NCI-H2107 (cell line): ENCODE results near the gene ATG4B.

ENCODE experiments used
- DNase-seq: peaks from one replicate; lab custom pipeline; 2025; lab: John Stamatoyannopoulos, UW

ATG4B gene

GRCh38 chr2:241690202-241690717, 52.8 kb downstream of the ATG4B start:
- DNase-seq: no peak

DNA sequence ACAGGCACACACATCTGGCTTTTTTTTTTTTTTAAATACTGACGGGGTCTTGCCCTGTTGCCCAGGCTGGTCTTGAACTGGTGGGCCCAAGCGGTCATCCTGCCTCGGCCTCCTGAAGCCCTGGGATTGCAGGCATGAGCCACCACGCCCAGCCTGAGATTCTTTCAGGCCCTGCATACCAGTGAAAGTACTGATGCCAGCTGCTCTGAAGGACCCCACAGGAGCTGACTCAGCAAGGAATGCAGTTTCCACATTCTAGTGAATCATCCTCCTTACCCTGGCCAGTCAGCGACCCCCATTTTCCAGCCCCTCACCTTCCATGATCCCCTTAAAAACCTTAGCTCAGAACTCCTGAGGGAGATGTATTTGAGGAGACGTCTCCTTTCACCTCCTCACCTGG, 55.0 kb downstream of the ATG4B start:
- DNase-seq: no peak

DNA sequence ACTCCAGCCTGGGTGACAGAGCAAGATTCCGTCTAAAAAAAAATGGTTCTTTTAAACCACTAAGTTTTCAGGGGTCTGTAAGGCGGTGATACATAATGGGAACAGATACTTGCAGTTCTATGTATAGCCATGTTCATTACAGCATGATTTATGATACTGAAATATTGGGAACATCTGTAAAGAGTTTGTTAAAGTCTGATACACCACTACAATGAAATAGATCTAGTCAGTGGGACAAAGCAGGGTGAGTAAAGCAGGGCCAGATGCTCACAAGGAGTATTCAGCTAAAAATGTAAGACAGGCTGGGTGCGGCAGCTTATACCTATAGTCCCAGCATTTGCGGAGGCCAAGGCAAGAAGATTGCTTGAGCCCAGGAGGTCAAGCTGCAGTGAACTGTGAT, 58.2 kb downstream of the ATG4B start:
- no peak for DNase-seq

- no peak for DNase-seq
Measured at GRCh38 chr2:241701149-241701398, 63.6 kb downstream of the ATG4B start.

DNA sequence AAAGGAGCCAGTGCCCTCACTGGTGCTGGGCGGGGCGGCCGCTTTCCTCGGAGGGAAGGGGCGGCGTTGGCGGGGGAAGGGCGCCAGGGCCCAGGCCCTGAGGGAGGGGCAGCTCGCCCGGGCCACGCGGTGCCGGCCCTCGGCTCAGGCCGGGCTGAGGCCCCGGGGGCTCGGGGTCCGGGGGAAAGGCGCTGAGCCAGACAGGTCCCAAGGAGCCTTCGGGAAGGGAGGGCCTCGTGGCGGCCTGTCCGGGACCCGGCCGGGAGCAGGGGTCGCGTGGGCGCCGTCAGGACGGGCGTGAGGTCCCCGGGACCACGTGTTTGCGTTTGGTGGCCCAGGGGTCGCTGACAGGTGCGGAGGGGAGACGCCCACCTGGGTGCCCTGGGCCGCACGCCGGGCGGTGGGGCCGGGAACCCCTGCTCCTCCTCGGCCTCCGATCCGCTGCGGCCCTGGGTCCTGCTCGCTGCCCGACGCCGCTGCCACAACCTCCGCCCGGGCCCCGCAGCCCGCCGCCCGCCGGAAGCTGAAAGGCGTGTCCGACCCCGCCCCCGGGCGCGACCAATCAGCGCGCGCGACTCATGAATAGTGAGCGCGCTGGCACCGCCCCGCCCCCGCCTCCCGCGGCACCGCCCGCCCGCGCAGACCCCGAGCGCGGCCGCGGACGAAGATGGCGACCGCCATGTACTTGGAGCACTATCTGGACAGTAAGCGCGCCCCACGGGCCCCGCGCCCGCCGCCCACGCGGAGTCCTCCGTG, 64.1 kb downstream of the ATG4B start, which contains the start of gene ING5:
Gene ING5 (plus strand): TSS at position 641 of the 756 bp plus-strand sequence. CDS start 27 bp downstream, at position 668.
- peak; percentile 85 for DNase-seq

DNA sequence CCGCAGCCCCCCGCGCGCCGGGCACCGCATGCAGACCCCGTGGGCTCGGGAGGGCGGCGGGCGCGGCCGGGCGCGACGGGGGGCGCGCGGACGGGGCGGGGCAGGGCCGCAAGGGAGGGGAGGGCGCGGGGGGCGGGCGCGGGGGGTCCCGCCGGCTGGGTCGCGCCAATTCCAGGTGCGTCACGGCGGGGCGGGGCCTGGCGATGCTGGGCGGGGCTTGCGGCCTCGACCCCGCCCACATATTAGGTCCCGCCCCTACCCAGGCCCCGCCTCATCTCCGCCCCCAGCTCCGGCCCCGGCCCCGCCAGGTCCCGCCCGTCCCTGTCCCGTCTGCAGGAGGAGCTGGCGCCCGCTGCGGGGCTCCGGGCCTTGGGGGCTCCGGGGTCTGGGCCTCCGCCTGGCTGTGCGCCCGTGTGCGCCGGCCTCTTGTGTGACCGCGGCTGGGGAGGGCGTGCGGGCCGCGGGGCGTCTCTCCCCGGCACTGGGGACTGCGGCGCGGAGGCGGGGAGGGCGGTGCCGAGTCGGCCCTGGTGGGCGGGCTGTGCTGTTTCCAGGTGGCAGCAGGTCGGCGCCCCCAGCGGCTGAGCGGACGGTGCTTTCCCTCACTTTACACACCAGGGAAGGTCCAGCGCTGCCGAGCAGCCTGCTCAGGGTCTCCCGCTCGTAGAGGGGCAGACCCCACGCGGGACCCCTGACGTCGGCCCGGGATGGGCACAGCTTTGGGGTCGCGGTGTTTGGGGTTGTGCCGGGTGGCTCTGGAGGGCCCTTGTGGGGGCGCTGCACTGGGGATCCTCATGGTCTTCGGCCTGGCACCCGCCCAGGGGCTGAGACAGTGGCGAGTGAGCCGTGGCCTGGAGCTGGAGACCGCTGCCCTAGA, 64.9 kb downstream of the ATG4B start:
- peak; percentile 70 for DNase-seq

GRCh38 chr2:241703032-241703604, 65.6 kb downstream of the ATG4B start:
- no peak for DNase-seq

- no peak for DNase-seq
Measured at GRCh38 chr2:241706537-241706936, 69.0 kb downstream of the ATG4B start.

DNA sequence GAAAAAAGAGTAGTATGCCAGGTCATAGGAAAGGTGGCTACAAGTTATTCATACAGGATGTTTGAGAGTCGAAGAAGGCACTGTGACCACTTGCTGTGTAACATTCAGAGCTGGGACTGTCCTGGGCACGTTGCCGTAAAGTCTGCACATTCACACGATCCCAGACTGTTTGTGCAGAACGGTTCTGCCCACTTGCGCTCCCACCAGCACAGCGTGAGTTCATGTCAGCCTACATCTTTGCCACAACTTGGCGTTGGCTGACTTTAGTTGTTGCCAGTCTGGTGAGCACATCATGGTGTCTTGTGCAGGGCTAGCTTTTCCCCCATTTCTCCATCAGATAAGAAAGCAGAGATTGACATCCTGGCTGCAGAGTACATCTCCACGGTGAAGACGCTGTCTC, 71.4 kb downstream of the ATG4B start:
- DNase-seq: no peak

DNA sequence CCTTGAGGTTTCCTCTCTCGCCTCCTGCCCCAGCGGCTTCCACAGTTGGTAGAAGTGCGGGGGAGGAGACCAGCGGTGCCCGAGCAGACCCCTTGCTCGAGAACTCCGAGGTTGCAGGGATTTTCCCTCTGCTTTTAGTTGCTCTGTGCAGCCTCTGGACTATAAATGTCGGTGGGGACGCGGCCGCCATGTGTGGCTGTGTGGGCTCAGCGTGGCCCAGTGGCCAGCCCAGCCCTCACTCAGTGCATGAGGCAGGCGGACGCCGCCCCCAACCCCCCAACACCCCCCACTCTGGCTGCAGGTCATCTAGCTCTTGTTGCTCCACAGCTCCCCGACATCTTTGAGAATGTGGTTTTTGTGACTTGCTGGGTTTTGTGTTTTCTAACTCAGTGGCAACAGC, 81.6 kb downstream of the ATG4B start:
- no peak for DNase-seq

GRCh38 chr2:241720099-241720498, 82.6 kb downstream of the ATG4B start:
- no peak for DNase-seq

DNA sequence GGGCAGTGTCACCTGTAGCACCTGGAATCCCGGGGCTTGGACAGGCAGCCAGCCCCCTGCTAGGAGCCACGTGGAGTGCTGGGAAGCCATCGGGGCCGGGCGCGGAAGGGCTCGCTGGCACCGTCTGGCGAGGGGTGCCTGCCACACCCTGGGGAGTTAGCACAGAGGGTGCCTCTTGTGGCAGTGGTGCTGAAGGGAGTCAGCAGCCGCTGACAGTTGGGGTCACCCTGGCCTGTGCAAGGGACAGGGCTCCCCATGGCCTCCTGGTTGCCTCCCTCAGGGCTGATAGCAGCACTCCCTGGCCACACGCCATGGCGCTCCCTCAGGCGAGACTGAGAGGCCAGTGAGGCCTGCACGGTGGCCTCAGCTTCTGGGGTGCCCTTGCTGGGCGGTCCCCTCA, 83.1 kb downstream of the ATG4B start:
- no peak for DNase-seq

GRCh38 chr2:241721852-241722251, 84.4 kb downstream of the ATG4B start:
- no peak for DNase-seq

DNA sequence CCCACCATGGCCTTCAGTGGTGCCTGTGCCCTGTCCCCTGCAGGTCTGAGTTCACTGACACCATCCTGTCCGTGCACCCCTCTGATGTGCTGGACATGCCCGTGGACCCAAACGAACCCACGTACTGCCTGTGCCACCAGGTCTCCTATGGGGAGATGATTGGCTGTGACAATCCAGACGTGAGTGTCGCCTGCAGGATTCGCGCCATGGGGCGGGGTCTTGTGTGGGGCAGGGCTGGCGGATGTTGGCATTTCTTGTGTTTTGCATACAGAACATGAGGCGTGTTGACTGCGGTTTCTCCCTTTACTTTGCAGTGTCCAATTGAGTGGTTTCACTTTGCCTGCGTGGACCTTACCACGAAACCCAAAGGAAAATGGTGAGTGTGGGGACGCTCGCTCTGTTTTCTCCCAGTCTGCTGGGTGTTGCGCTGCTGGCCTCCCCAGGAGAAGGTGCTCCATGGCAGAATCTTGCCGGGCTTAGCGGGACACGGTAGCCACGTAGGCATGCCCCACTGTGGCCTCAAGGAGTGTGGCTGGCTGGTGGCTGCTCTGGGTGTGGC, 85.5 kb downstream of the ATG4B start:
- no peak for DNase-seq
